MCF 10A (cell line): ENCODE data around the gene KRTAP10-5. TPM values are rescaled to one million over a fixed set of nuclear protein-coding genes. Genes with fewer than 3 reads are reported as not detected.
"Not testable (repeated sequence)": the region's sequence is repeated elsewhere in the genome, so short reads cannot be mapped to it uniquely, and the experiment has no call there.

Experiments
- BruUV-seq: library from RNA; stranded (reverse); fragments of 400-500 nt; replicated peaks from 2 replicates; lab custom pipeline; 2021; lab: Mats Ljungman, UMichigan
- CTCF ChIA-PET: fragments of 300-600 bp; sonication (Branson Sonifier 250); formaldehyde crosslinking; extraction: SDS; loops from one replicate; lab custom pipeline; 2021; ENCODE audit warnings: antibody characterized with exemption, inconsistent platforms; lab: Yijun Ruan, JAX
- POLR2A ChIA-PET: fragments of 300-600, 350-650 bp; sonication (Branson Sonifier 250); formaldehyde crosslinking; extraction: SDS; loops from one replicate; lab custom pipeline; 2020; ENCODE audit warnings: antibody characterized with exemption, inconsistent platforms; lab: Yijun Ruan, JAX
- DNase-seq: peaks from one replicate; pipeline ENCODE4 v3.0.0-alpha.2; 2018; ENCODE audit not compliant: unreplicated experiment
- H3K27ac Mint-ChIP-seq: one replicate; pipeline ENCODE4 v1.8.0; 2022; ENCODE audit warnings: mild to moderate bottlenecking, low read depth, mixed read lengths; ENCODE audit not compliant: unreplicated experiment
- H3K27me3 Mint-ChIP-seq: one replicate; pipeline ENCODE4 v1.8.0; 2022; ENCODE audit warnings: mixed read lengths; ENCODE audit not compliant: insufficient read depth, unreplicated experiment
- H3K36me3 Mint-ChIP-seq: one replicate; pipeline ENCODE4 v1.8.0; 2022; ENCODE audit warnings: mild to moderate bottlenecking, moderate library complexity, mixed read lengths; ENCODE audit not compliant: insufficient read depth, unreplicated experiment
- H3K4me1 Mint-ChIP-seq: one replicate; pipeline ENCODE4 v1.8.0; 2022; ENCODE audit warnings: mixed read lengths; ENCODE audit not compliant: insufficient read depth, unreplicated experiment
- H3K4me3 Mint-ChIP-seq: one replicate; pipeline ENCODE4 v1.8.0; 2022; ENCODE audit warnings: mild to moderate bottlenecking, moderate library complexity, mixed read lengths; ENCODE audit not compliant: unreplicated experiment
- H3K9me3 Mint-ChIP-seq: one replicate; pipeline ENCODE4 v1.8.0; 2022; ENCODE audit warnings: mixed read lengths; ENCODE audit not compliant: unreplicated experiment
- CTCF ChIP-seq: fragments of 200-600 bp; IDR thresholded peaks from one replicate; pipeline ENCODE4 v1.8.0; 2022; ENCODE audit warnings: antibody characterized with exemption, mild to moderate bottlenecking; ENCODE audit not compliant: unreplicated experiment
- intact Hi-C: fragments of 100-400 bp; cut with micrococcal nuclease; formaldehyde crosslinking; loops from 2 replicates; pipeline ENCODE4 v1.14.1; 2022
- total RNA-seq: library from RNA; stranded (reverse); gene quantifications from 2 replicates; pipeline ENCODE4 v1.2.3, GENCODE V29; 2022

KRTAP10-5 gene
- total RNA-seq, 1 experiment from 2014 or later, result not detected

- POLR2A ChIA-PET, result no interaction called here
- H3K27me3 Mint-ChIP-seq, result peaks cover 15% of the 10 kb centered on the region
- H3K27ac Mint-ChIP-seq, result no peak overlapping the region
- H3K4me1 Mint-ChIP-seq, result no peaks in the 10 kb centered on the region
- no peak for TF ChIP-seq CTCF
- no peak for DNase-seq
- no TSS peak for BruUV-seq
- CTCF ChIA-PET, result interaction anchor here (0.6 kb wide), 1 partner anchor 42 kb away, joined by 3 read pairs; no protein-coding TSS in a partner anchor
- H3K4me3 Mint-ChIP-seq, result no peak overlapping the region
- H3K9me3 Mint-ChIP-seq, result peaks cover 7% of the 10 kb centered on the region
- intact Hi-C loops, result no loop called here
- H3K36me3 Mint-ChIP-seq, result no peaks in the 10 kb centered on the region
Measured at GRCh38 chr21:44564886-44565598, 15.4 kb downstream of the KRTAP10-5 start.

GRCh38 chr21:44564099-44564498, 16.3 kb downstream of the KRTAP10-5 start:
- no peak overlapping the region for H3K27ac Mint-ChIP-seq
- H3K27me3 Mint-ChIP-seq, result peaks cover 23% of the 10 kb centered on the region
- TF ChIP-seq CTCF, result no peak
- no peak overlapping the region for H3K4me3 Mint-ChIP-seq
- no peaks in the 10 kb centered on the region for H3K4me1 Mint-ChIP-seq
- H3K9me3 Mint-ChIP-seq, result peaks cover 7% of the 10 kb centered on the region
- no TSS peak for BruUV-seq
- ChIA-PET POLR2A (no interaction called here), CTCF (interaction anchor here (0.6 kb wide), 1 partner anchor 598 kb away, joined by 3 read pairs; no protein-coding TSS in a partner anchor)
- H3K36me3 Mint-ChIP-seq, result no peaks in the 10 kb centered on the region
- intact Hi-C loops, result no loop called here
- DNase-seq, result no peak

GRCh38 chr21:44558695-44559094, 21.7 kb downstream of the KRTAP10-5 start, which contains the start of gene KRTAP10-3:
Gene KRTAP10-3, minus strand, starts transcription at chr21:44558795. Its CDS starts 80 bp downstream, at chr21:44558715.
- H3K9me3 Mint-ChIP-seq, result peaks cover 11% of the 10 kb centered on the region
- peaks cover 65% of the 10 kb centered on the region for H3K27me3 Mint-ChIP-seq
- ChIA-PET POLR2A (no interaction called here), CTCF (no interaction called here)
- H3K4me1 Mint-ChIP-seq, result no peaks in the 10 kb centered on the region
- intact Hi-C loops, result no loop called here
- H3K27ac Mint-ChIP-seq, result no peak within 1 kb of the TSS
- TF ChIP-seq CTCF, result no peak
- H3K36me3 Mint-ChIP-seq, result no peaks in the 10 kb centered on the region
- BruUV-seq, result no TSS peak
- H3K4me3 Mint-ChIP-seq, result no peak within 1 kb of the TSS
- DNase-seq, result no peak

GRCh38 chr21:44558329-44558675, 22.1 kb downstream of the KRTAP10-5 start:
- H3K27ac Mint-ChIP-seq, BruUV-seq, H3K36me3 Mint-ChIP-seq, POLR2A ChIA-PET, CTCF ChIA-PET, DNase-seq, intact Hi-C loops, H3K4me3 Mint-ChIP-seq, H3K4me1 Mint-ChIP-seq: not testable (repeated sequence)
- Mint-ChIP-seq H3K27me3 (peaks cover 69% of the 10 kb centered on the region), H3K9me3 (peaks cover 11% of the 10 kb centered on the region)
